ENCODE results near the gene RPRML.
A peak's percentile ranks its signal among the peaks of the same experiment; 100 is the strongest.
"Not testable (repeated sequence)": the region's sequence is repeated elsewhere in the genome, so short reads cannot be mapped to it uniquely, and the experiment has no call there.

RPRML gene

DNA sequence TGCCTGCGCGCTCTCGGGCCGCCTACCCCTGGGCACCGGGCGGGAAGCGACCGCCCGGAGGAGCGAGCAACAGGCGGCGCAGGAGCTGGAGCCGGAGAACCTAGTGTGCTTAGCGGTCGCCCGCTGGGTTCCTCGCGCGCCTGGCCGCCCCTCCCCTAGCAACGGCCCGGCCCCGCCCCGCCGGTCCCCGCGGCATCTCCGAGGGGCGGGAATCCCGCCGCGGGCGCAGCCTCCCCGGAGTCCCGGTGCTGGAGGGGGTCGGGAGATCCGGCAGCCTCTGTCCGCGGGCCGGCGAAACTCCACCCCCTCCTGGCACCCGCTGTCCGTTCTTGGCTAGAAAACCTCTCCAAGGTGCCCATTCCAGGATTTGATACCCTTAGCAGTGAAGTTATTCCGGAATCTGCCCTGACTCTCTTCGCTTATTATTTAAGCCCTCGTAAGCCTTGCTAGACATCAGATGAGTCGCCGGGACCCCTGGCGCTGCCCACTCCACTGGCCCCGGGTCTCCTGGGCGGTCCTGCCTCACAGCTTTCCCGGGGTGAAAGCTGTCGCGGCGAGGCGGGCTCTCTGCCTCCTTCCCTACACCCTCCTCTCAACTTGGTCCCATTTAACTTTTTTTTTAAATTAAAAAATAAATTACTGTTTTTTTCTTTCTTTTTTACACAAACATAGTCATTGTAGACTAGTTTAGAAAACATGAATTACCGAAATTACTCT, at the start of gene RPRML:
Gene RPRML, minus strand, starts transcription at position 107 of the 717 bp plus-strand sequence. CDS start 246 bp downstream, outside the sequence.
- DNase-seq, result peak; percentile 26

- not testable (repeated sequence) for DNase-seq
Measured at GRCh38 chr17:47016966-47017365, 37.9 kb upstream of the RPRML start.

DNA sequence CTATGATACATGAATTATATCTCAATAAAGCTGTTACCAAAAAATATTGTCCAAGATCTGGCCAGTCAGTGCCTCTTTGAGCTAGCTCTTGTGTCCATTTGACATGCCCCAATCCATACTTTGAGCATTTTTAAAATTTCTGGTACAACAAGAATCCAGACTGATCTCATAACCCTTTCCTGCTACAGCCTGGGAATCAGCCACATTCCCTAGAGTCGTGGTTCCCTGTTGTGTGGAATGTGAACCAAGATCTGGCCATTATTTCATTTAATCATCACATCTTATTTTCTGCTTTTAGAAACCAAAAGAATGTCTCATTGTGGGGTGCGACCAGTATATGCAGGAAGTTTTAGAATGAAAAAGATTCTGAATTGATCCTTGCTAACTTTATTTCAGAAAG, 34.3 kb upstream of the RPRML start:
- no peak for DNase-seq

DNA sequence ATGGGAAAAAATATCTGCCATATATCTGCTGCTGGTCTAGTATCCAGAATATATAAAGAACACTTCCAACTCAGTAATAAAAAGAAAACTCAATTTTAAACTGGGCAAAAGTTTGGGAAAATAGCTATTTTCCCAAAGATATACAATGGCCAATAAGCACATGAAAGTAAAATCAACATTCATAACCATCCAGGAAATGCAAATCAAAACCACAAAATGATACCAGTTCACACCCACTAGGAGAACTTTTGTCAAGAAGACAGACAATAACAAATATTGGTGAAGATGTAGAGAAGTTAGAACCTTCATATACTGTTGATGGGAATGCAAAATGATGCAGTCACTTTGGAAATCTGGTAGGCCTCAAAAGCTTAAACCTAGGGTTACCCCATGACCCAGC, 33.4 kb upstream of the RPRML start:
- DNase-seq, result no peak

DNA sequence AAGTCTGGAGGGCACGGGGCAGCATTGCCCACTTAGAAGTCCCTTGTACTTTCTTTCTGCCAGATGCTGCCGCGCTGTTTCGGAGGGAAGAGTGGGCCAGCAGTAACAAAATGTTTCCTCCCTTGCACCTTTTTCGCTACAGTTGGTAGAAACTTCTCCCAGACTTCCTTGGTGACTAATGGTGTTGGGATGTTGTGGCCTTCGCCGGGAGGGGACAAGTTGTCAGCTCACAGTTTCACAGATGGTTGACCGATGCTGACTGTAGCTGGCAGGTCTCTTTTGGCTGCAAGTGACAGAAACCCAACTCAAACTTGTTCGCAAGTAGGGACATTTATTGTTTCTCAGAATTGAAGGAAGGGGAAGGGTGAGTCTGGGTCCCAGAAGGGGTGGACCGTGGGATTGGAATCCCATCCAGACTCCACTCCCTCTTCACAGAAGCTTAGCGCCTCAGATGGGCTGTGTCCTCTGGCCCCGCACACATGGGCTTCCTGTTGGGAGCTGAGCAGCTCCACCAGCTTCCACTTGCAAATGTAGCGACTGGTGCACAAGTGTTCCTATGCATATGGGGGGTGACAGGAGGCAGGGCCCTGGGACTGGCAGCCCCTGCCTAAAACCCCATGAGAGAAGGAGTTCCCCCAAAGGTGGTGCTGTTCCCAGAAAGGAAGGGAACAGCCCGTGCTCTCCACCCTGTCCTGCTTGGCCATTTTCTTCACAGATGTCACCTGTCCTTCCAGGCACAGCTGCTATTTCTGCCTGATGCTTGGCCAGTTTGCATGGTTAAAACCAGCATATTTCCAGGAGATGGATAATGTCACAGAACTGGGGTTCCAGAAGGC, 30.9 kb upstream of the RPRML start:
- DNase-seq, result no peak

- no peak for DNase-seq
Measured at GRCh38 chr17:47004906-47005305, 25.9 kb upstream of the RPRML start.

DNA sequence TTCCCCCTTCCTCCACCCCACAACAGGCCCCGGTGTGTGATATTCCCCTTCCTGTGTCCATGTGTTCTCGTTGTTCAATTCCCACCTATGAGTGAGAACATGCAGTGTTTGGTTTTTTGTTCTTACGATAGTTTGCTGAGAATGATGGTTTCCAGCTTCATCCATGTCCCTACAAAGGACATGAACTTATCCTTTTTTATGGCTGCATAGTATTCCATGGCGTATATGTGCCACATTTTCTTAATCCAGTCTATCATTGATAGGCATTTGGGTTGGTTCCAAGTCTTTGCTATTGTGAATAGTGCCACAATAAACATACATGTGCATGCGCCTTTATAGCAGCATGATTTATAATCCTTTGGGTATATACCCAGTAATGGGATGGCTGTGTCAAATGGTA, 24.8 kb upstream of the RPRML start:
- DNase-seq, result not testable (repeated sequence)

DNA sequence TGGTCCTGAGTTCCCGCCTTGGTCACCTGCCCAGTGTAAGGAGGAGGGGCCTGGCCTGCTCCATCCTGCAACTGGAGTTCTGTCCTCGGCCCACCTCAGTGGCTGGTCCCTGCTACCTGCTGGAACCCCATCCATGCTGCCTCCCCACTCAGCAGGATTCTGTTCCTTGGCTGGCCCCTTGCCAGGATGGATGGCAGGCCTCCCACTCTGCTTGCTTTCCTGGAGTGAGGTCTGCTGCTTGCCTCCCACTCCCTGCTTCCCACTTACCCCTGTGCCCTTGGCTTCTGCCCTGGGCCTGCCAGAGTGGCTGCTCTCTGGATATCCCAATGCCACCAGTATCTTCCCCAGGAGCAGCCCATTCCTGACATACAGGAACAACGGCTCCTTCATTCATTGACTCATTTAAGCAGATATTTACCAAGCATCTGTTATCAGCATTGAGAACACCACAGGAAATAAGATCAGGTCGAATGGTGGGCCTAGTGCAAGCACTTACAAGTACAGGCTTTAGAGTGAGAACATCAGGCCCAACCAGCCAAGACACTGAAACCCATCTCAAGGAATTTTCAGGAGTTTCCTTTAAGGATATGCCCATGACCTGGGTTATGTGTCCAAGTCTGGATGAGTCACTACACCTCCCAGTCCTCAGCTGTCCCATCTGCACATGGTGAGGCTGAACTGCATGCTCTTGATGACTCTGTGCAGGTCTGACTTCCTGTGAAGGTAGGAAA, 17.0 kb upstream of the RPRML start:
- no peak for DNase-seq

DNA sequence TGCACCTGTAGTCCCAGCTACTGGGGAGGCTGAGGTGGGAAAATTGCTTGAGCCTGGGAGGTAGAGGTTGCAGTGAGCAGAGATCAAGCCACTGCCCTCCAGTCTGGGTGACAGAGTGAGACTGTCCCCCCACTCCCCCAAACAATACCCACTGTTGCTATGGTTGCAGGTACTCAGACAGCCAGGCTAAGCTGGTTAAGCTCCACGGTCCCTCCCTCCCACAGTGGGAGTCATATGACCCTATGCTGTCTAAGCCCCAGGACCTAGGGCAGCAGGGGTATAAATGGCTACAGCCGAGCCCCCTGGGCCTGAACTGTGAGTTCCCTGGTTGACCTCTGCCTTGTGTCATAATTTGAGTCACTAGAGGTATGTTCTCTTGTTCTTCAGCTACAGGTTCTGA, 15.9 kb upstream of the RPRML start:
- DNase-seq, result no peak

- no peak for DNase-seq
Measured at GRCh38 chr17:46991617-46992016, 12.6 kb upstream of the RPRML start.

DNA sequence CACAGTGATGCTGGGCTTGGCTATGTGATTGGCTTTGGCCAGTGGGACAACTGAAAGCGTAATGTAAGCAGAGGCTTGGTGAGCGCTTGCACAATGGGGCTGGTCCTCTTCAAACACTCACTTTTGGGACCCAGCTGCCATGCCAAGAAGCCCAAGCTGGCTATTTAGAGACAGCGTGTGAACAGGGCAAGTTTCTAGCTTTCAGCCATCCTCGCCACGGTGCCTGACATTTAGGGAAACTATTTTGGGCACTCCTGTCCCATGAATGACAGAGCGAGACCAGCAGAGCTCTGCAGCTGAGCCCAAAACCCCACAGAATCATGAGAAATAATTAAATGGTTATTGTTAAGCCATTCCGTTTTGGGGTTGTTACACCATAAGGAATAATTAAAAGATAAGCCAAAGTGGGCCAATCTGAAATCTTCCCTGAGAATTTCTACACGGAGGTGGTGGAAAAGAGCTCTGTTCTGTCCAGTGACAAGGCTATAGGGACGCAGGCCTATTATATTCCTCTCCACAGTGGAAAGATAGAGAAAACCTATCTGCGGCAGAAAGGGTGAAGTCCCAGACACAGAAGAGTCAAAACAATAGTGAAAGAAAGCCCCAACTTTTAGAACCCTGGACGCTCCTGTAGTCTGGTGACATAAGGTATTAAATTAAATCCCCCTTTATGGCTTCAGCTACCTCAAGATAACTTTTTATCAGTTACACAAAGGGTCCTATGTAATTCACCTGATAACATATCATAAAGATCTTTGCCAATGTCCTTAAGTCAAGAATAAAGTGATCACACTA, 10.8 kb upstream of the RPRML start:
- DNase-seq, result no peak

GRCh38 chr17:46987927-46988326, 8.9 kb upstream of the RPRML start:
- not testable (repeated sequence) for DNase-seq

DNA sequence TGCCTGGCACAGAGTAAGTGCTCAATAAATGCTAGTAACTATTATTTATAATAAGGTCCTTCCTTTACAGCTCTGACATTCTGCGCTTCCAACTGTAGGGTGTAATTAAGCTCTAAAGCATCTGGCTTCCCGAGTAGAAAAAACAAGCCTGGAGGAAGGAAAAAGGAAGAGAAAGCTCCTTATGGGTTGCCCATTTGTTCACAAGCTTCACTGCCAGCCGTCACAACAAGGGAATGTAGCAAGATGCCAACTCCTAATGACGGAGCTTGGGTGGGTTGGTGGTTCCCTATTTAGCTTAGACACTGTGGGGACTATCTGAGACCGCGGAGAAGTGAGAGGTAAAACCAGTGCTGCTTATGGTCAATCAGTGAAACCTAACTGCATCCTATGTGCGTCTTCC, 7.3 kb upstream of the RPRML start:
- DNase-seq, result no peak

DNA sequence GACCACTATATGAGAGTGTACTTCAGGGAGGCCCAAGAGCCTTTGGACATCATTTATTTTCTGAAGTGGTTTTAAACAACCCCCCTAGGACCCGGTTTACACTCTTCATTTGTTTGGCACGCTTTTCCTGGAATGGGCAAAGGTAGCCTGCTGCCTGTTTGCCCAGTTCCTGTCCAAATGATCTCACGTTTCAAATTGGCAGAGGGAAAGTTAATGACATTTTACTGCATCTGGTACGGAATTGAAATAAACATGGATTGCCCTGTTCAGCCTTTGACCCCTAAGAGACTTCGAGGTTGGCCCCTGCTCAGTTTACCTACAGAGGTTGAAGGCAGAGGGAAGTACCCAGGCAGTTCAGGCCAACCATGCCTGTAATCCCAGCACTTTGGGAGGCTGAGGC, 5.8 kb upstream of the RPRML start:
- no peak for DNase-seq

DNA sequence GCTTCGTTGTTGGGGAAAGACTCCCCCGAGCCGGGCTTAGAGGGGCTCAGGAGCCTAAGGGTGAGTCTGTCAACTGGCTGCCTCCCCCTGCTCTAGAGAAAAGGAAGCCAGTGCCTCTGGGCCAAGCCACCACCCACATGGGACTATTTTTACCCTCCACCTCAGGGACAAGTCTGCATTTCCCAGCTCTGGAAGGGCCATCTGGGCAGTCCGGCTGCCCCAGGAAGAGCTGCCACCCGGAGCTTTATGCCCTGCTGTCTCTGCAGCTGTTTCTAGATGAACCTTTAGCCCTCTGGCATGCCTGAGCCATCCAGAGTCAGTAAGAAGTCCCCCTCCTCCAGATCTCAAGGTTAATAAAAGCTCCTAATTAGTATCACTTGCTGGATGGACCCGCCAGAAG, 5.3 kb upstream of the RPRML start:
- DNase-seq, result no peak

- DNase-seq, result no peak
Measured at GRCh38 chr17:46983782-46984181, 4.7 kb upstream of the RPRML start.

DNA sequence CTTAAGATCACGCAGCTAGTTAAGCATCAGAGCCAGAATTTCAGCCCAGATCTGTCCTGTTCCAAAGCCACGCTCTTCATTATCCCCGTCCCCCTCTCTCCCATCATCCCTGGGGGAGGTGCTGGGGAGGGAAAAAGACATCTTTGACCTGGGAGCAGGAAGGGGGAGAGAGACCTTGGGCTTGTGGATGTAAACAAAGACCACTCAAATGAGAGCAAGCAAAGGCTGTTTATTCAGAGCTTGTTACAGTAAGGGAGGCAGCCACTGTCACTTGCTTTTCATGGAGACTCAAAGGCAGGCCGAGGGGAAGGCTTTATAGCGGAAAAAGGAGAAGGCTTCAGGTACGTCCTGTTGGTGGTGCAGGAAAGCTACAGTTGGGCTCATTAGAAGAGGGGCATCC, 3.5 kb upstream of the RPRML start:
- DNase-seq, result no peak

DNA sequence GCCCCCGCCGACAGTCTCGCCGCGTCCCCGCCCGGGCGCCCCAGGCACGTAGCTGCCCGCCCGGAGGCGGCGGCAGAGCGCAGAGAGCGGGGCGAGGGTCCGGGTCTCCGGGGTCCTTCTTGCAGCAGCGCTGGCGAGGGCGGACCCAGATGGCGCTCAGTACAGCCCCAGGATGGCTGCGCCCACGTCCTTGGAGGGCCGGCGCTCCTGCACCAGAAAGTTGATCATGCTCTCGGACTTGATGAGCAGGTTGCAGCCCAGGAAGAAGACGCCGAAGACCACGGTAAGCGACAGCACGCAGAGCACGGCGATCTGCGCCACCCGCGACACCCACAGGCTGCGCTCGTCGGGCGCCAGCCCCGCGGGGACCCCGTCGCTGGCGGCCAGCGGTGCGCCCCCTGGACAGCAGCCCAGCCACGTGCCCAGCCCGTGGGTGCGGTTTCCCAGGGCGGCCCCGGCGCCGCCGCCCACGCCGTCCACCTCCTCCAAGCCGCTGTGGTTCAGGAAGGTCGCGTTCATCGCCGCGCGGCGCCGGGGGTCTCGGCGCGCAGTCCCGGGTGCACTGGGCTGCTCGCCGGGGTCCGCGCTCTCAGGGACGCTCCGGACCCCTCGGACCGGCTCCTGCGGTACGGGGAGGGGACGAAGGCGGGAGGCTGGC, 435 bp downstream of the RPRML start:
- no peak for DNase-seq

GRCh38 chr17:46977750-46978488, 1.1 kb downstream of the RPRML start:
- no peak for DNase-seq

DNA sequence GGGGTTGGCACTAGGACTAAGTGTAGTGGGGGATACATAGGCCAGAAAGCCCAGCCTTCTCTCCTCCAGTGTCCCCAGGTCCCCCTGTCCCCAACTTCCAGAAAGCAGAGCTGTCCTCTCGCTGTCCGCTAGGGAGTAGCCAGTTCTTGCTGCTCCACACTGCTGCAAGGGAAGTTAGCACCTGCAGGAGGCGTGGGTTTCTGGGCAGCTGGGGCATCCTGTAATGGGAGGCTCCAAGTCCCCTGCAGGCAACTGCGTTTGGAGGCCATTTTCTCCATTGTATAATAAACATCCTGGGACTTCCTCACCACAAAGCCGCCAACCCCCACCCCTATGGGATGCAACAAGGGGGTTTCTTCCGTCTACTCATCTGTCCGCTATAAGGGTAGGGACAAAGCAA, 1.7 kb downstream of the RPRML start:
- peak; percentile 5 for DNase-seq

GRCh38 chr17:46976626-46977270, 2.3 kb downstream of the RPRML start:
- no peak for DNase-seq
